H1 (cell line): Measurements from ENCODE around the gene ANKS1B. TPM values are rescaled to one million over a fixed set of nuclear protein-coding genes. Genes with fewer than 3 reads are reported as not detected.

Experiments used
- BCL11A ChIP-seq, 2 experiments: IDR thresholded peaks; one replicate each; pipeline ENCODE4 v1.6.1; 2011; ENCODE audit warnings: low read depth in 2 of 2, low read length in 2 of 2, mild to moderate bottlenecking in 2 of 2
- EP300 ChIP-seq, 2 experiments: IDR thresholded peaks; 1 replicate in 1 of 2; 2 replicates in 1 of 2; pipeline ENCODE4 v1.6.1; 2011 to 2012; ENCODE audit warnings: low read depth in 2 of 2, low read length in 2 of 2, mild to moderate bottlenecking in 2 of 2, borderline replicate concordance in 1 of 2, inconsistent platforms in 1 of 2, moderate library complexity in 1 of 2
- KDM4A ChIP-seq: IDR thresholded peaks from one replicate; pipeline ENCODE4 v1.7.1; 2012; ENCODE audit warnings: low read depth, mild to moderate bottlenecking, moderate library complexity, low read length, inconsistent platforms; ENCODE audit not compliant: severe bottlenecking
- MAFK ChIP-seq: IDR thresholded peaks from 2 replicates; pipeline ENCODE4 v1.6.1; 2012; ENCODE audit warnings: low read depth, mild to moderate bottlenecking, improper control_type of control experiment, low read length
- RAD21 ChIP-seq, 2 experiments: IDR thresholded peaks in 1 of 2; conservative IDR thresholded peaks in 1 of 2; 2 replicates each; pipeline ENCODE4 v1.6.1; 2011; ENCODE audit warnings: low read depth in 2 of 2, low read length in 2 of 2, improper control_type of control experiment in 1 of 2, inconsistent platforms in 1 of 2, mild to moderate bottlenecking in 1 of 2, moderate library complexity in 1 of 2
- RXRA ChIP-seq: IDR thresholded peaks from 2 replicates; pipeline ENCODE4 v1.6.1; 2011; ENCODE audit warnings: low read depth, mild to moderate bottlenecking, low read length, moderate library complexity; ENCODE audit not compliant: insufficient read depth
- SP1 ChIP-seq: IDR thresholded peaks from 2 replicates; pipeline ENCODE4 v1.6.1; 2011; ENCODE audit warnings: low read depth, low read length
- TCF12 ChIP-seq: IDR thresholded peaks from 2 replicates; pipeline ENCODE4 v1.6.1; 2011; ENCODE audit warnings: low read depth, mild to moderate bottlenecking, low read length
- polyA plus RNA-seq, 7 experiments: library from polyadenylated mRNA; depleted of rRNA in 3 of 7; stranded (reverse) in 5 of 7; unstranded in 2 of 7; fragments of >200 nt in 5 of 7; fragments of 200-250 nt in 2 of 7; gene quantifications; 1 replicate in 5 of 7; 2 replicates in 1 of 7; 4 replicates in 1 of 7; pipeline versions ENCODE4 v1.2.1 to v1.2.3, GENCODE V29; 2011 to 2013; ENCODE audit warnings: missing spikeins in 2 of 7, mixed read lengths in 2 of 7
- total RNA-seq: library from RNA; stranded (reverse); fragmentation: NEBNext Ultra II Directional; extraction: Animal tissue kit (Norgen Biotek cat#: 25700); gene quantifications from 2 replicates; pipeline ENCODE4 v1.2.1, GENCODE V29; 2021
- TF ChIP-seq, protein P1 (sequence below): IDR thresholded peaks from 2 replicates; pipeline ENCODE4 v1.6.1; 2012; ENCODE audit warnings: low read length, inconsistent platforms
- TF ChIP-seq, protein P2 (sequence below): IDR thresholded peaks from 2 replicates; pipeline ENCODE4 v1.6.1; 2011; ENCODE audit warnings: low read depth, mild to moderate bottlenecking, low read length; ENCODE audit not compliant: insufficient read depth

The ANKS1B gene
- total and polyA plus RNA-seq, 2 of the 8 experiments (the other 6 are each of a cell fraction or from before 2014, with no cell fraction given): 2.7 to 6.1 TPM

DNA sequence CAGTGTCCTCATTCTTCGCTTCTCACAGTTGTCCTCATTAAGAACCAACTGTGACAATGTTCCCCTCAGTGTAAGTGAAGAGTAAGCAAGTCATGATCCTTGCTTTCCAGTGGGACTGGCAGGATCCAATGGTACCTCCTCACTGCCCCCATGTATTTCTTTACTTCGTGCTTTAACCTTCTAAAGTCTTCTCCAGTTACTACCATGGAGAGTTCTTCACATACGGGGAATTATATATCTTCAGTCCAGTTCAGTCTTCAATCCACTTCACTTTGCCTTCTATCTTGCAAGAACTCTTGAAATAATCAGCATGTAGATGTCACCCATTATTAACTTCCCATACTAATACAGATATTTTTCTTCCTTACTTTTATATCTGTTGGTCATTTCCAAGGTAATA, 719.1 kb downstream of the ANKS1B start (continued):
- TF ChIP-seq, protein P1, sequence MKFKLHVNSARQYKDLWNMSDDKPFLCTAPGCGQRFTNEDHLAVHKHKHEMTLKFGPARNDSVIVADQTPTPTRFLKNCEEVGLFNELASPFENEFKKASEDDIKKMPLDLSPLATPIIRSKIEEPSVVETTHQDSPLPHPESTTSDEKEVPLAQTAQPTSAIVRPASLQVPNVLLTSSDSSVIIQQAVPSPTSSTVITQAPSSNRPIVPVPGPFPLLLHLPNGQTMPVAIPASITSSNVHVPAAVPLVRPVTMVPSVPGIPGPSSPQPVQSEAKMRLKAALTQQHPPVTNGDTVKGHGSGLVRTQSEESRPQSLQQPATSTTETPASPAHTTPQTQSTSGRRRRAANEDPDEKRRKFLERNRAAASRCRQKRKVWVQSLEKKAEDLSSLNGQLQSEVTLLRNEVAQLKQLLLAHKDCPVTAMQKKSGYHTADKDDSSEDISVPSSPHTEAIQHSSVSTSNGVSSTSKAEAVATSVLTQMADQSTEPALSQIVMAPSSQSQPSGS: no peak
- TF ChIP-seq SP1 (no peak), BCL11A (IDR thresholded peaks at IDR 0.05; ENCODE audit: low read depth in 2 of 2, low read length in 2 of 2) (no peak), EP300 (IDR thresholded peaks at IDR 0.05; ENCODE audit: borderline replicate concordance in 1 of 2, low read depth in 2 of 2, low read length in 2 of 2) (no peak), RXRA (no peak), TCF12 (no peak), MAFK (no peak), KDM4A (no peak), RAD21 (IDR thresholded peaks at IDR 0.05 in 1 of 2, conservative IDR thresholded peaks at IDR 0.05 in 1 of 2; ENCODE audit: low read depth in 2 of 2, low read length in 2 of 2) (no peak)
- TF ChIP-seq, protein P2, sequence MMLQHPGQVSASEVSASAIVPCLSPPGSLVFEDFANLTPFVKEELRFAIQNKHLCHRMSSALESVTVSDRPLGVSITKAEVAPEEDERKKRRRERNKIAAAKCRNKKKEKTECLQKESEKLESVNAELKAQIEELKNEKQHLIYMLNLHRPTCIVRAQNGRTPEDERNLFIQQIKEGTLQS: no peak
